Smooth muscle cell (in vitro differentiated cells): ENCODE results near the gene KRTAP10-8. TPM values are rescaled to one million over a fixed set of nuclear protein-coding genes. Genes with fewer than 3 reads are reported as not detected.
"Not testable (repeated sequence)": the region's sequence is repeated elsewhere in the genome, so short reads cannot be mapped to it uniquely, and the experiment has no call there.

Experiments used
- DNase-seq: peaks from one replicate; lab custom pipeline; 2025; ENCODE audit not compliant: unreplicated experiment; lab: John Stamatoyannopoulos, UW
- H2AFZ ChIP-seq: fragments of 200-600 bp; sonication (generic); 2 replicates; pipeline ENCODE4 v1.6.0; 2016; ENCODE audit warnings: antibody characterized with exemption, low read depth, mild to moderate bottlenecking
- H3F3A ChIP-seq: fragments of 200-600 bp; sonication (generic); 2 replicates; pipeline ENCODE4 v1.6.0; 2017; ENCODE audit warnings: antibody characterized with exemption, low read depth
- H3K27ac ChIP-seq: fragments of 200-600 bp; sonication (generic); 2 replicates; pipeline ENCODE4 v1.5.1; 2016; ENCODE audit warnings: low read depth, mild to moderate bottlenecking
- H3K27me3 ChIP-seq: fragments of 200-600 bp; sonication (generic); 2 replicates; pipeline ENCODE4 v1.6.1; 2016; ENCODE audit warnings: low read depth, mild to moderate bottlenecking
- H3K36me3 ChIP-seq: fragments of 200-600 bp; sonication (generic); 2 replicates; pipeline ENCODE4 v1.5.1; 2016; ENCODE audit warnings: low read depth
- H3K4me1 ChIP-seq: fragments of 200-600 bp; sonication (generic); 2 replicates; pipeline ENCODE4 v1.5.1; 2016; ENCODE audit warnings: low read depth
- H3K4me2 ChIP-seq: fragments of 200-600 bp; sonication (generic); 2 replicates; pipeline ENCODE4 v1.6.0; 2016; ENCODE audit warnings: mild to moderate bottlenecking
- H3K4me3 ChIP-seq: fragments of 200-600 bp; sonication (generic); 2 replicates; pipeline ENCODE4 v1.5.1; 2016; ENCODE audit warnings: mild to moderate bottlenecking
- H3K79me2 ChIP-seq: fragments of 200-600 bp; sonication (generic); 2 replicates; pipeline ENCODE4 v1.6.0; 2016; ENCODE audit warnings: low read depth, mild to moderate bottlenecking
- H3K9ac ChIP-seq: fragments of 200-600 bp; sonication (generic); 2 replicates; pipeline ENCODE4 v1.6.0; 2016; ENCODE audit warnings: low read depth
- H3K9me3 ChIP-seq: fragments of 200-600 bp; sonication (generic); replicated peaks from 2 replicates; pipeline ENCODE4 v1.5.1; 2016; ENCODE audit warnings: low read depth
- H4K20me1 ChIP-seq: fragments of 200-600 bp; sonication (generic); 2 replicates; pipeline ENCODE4 v1.6.0; 2016; ENCODE audit warnings: low read depth
- CTCF ChIP-seq: fragments of 200-600 bp; sonication (generic); IDR thresholded peaks from 2 replicates; pipeline ENCODE4 v1.5.1; 2017; ENCODE audit warnings: borderline replicate concordance, mild to moderate bottlenecking, antibody characterized with exemption; ENCODE audit not compliant: insufficient read depth, poor library complexity, severe bottlenecking
- WGBS: methylation state at CpG from one replicate; pipeline ENCODE4 v1.1.7; 2016; ENCODE audit warnings: low lambda C conversion rate; 5-methylcytosine and 5-hydroxymethylcytosine counted together
- polyA plus RNA-seq: library from polyadenylated mRNA; unstranded; fragments of >200 nt; fragmentation: Nextera tagmentation; extraction: Ambion mirVana; gene quantifications from 2 replicates; pipeline ENCODE4 v1.2.1, GENCODE V29; 2016
- total RNA-seq: library from RNA; depleted of rRNA; stranded (reverse); fragments of >200 nt; gene quantifications from 2 replicates; pipeline ENCODE4 v1.2.3, GENCODE V29; 2014

KRTAP10-8 gene
- total and polyA plus RNA-seq, 2 experiments from 2014 or later: not detected

- H3K4me1 ChIP-seq: peaks cover 19% of the 10 kb centered on the region
- no peak overlapping the region for H2AFZ ChIP-seq
- H3K9me3 ChIP-seq: no peaks in the 10 kb centered on the region
- H3K4me2 ChIP-seq: no peak overlapping the region
- no peaks in the 10 kb centered on the region for H3K79me2 ChIP-seq
- no peak overlapping the region for H3K9ac ChIP-seq
- no peaks in the 10 kb centered on the region for H4K20me1 ChIP-seq
- H3F3A ChIP-seq: peaks cover 3% of the 10 kb centered on the region
- DNase-seq: no peak
- H3K27ac ChIP-seq: no peak overlapping the region
- H3K36me3 ChIP-seq: no peaks in the 10 kb centered on the region
- WGBS: 86% methylated on average over 9 of the region's 9 CpGs
- H3K27me3 ChIP-seq: no peaks in the 10 kb centered on the region
- no peak overlapping the region for H3K4me3 ChIP-seq
- no peak for TF ChIP-seq CTCF
These were observed 15.7 kb upstream of the KRTAP10-8 start for GRCh38 chr21:44596068-44596725.

- Histone ChIP-seq H3K27me3 (no peaks in the 10 kb centered on the region), H3K4me2 (no peak overlapping the region), H3K4me1 (peaks cover 17% of the 10 kb centered on the region), H3K36me3 (no peaks in the 10 kb centered on the region), H3K79me2 (no peaks in the 10 kb centered on the region), H2AFZ (peak overlapping the region; percentile 59), H3K9ac (no peak overlapping the region), H4K20me1 (no peaks in the 10 kb centered on the region), H3K4me3 (no peak overlapping the region), H3K9me3 (no peaks in the 10 kb centered on the region), H3F3A (peaks cover 3% of the 10 kb centered on the region), H3K27ac (no peak overlapping the region)
- no peak for TF ChIP-seq CTCF
- DNase-seq: no peak
- WGBS: 57% methylated on average over 11 of the region's 11 CpGs
These were observed 13.8 kb upstream of the KRTAP10-8 start for GRCh38 chr21:44598061-44598460.

DNA sequence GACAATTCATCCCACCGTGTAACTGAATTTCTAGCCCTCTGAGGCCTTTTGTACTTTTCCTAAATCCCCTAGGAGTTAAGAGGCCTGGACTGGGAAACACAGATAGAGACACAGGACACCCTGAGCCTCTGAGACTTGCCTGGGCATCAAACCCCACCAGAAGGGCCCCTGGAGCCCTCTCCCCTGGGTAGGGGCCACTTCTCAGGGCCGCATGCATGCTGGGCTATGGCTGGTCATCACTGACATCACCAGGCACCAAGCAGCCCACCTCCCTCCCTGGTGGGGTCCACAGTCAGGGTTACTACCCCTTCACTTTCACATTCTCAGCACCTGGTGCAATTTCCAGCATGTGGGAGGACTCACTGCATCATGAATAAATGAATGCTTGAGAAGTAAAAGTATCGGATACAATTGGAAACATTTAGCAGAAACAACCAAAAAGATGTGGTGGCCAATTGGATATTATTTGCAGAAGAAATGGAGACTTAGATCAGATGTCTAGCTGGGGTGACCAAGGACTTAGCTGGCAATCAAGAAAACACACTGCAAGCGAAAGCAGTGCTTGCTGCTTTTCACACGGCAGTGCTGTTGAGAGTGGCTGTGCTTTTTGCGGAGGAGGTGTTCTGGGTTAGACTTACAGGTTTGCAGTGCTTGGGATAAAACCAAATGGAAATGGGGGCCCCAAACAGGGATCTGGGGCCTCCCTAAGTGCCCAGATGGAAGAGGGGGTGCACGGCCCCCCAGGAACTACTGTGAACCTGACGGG is 12.4 kb upstream of the KRTAP10-8 start:
- WGBS: 88% methylated on average over 8 of the region's 8 CpGs
- H3K9ac ChIP-seq: no peak overlapping the region
- no peak for DNase-seq
- no peak overlapping the region for H3K27ac ChIP-seq
- no peaks in the 10 kb centered on the region for H3K9me3 ChIP-seq
- no peaks in the 10 kb centered on the region for H3K27me3 ChIP-seq
- no peaks in the 10 kb centered on the region for H4K20me1 ChIP-seq
- peaks cover 3% of the 10 kb centered on the region for H3F3A ChIP-seq
- no peak overlapping the region for H3K4me2 ChIP-seq
- H3K79me2 ChIP-seq: no peaks in the 10 kb centered on the region
- H3K4me1 ChIP-seq: peaks cover 13% of the 10 kb centered on the region
- no peak for TF ChIP-seq CTCF
- H2AFZ ChIP-seq: no peak overlapping the region
- H3K36me3 ChIP-seq: no peaks in the 10 kb centered on the region
- H3K4me3 ChIP-seq: no peak overlapping the region

DNA sequence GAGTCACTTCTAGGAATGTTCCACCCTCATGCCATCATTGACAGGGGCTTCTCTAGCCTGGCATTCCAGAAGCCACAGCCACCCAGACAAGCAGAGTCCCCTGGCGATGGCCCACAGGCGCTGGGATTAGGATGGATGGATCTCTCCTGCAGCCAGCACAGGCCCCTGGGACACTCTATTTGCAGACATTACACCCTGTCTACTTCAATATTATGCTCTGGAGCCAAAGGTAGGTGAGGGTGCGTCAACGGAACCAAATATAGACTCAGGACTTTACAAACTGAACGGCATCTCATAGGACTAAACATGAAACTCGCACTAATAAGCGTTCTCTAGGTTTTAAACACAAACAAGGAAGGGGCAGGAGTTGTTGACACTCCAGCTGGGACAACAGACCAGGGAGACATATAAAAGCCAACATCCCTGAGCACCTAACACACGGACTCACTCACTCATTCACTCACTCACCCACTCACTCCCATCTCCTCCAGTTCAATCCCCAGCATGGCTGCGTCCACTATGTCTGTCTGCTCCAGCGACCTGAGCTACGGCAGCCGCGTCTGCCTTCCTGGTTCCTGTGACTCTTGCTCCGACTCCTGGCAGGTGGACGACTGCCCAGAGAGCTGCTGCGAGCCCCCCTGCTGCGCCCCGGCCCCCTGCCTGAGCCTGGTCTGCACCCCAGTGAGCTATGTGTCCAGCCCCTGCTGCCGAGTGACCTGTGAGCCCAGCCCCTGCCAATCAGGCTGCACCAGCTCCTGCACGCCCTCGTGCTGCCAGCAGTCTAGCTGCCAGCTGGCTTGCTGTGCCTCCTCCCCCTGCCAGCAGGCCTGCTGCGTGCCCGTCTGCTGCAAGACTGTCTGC is 11.5 kb upstream of the KRTAP10-8 start, which contains the start of gene KRTAP10-7:
Gene KRTAP10-7, plus strand, starts transcription at position 480 of the 861 bp plus-strand sequence. Its CDS starts 25 bp downstream, at position 505.
- H3K36me3 ChIP-seq, H3K4me2 ChIP-seq, H3K27me3 ChIP-seq, H3F3A ChIP-seq, H3K27ac ChIP-seq, DNase-seq, H3K9ac ChIP-seq, H2AFZ ChIP-seq, H3K9me3 ChIP-seq, H3K4me3 ChIP-seq, H3K79me2 ChIP-seq, H4K20me1 ChIP-seq: not testable (repeated sequence)
- H3K4me1 ChIP-seq: peaks cover 13% of the 10 kb centered on the region
- 95% methylated on average over 23 of the region's 23 CpGs for WGBS

- not testable (repeated sequence) for H3K79me2 ChIP-seq, DNase-seq
- 92% methylated on average over 6 of the region's 10 CpGs for WGBS
These were observed 10.8 kb upstream of the KRTAP10-8 start for GRCh38 chr21:44601091-44601490.

More at GRCh38 chr21:44601091-44601490, 10.8 kb upstream of the KRTAP10-8 start:
- H3K27ac ChIP-seq, H4K20me1 ChIP-seq, H3K9me3 ChIP-seq, H3F3A ChIP-seq, H3K4me3 ChIP-seq, H3K9ac ChIP-seq, H3K27me3 ChIP-seq, H3K4me2 ChIP-seq, H3K36me3 ChIP-seq, H2AFZ ChIP-seq: not testable (repeated sequence)
- H3K4me1 ChIP-seq: peaks cover 13% of the 10 kb centered on the region
